Keratinocyte (primary cell): Measurements from ENCODE around the gene SIGLEC14.

ENCODE experiments used
- EZH2 ChIP-seq: IDR thresholded peaks from one replicate; pipeline ENCODE4 v1.6.1; 2012; ENCODE audit warnings: inconsistent platforms, mild to moderate bottlenecking, low read length, moderate library complexity
- TF ChIP-seq, protein P1 (sequence below), 3 experiments: IDR thresholded peaks in 1 of 3; conservative IDR thresholded peaks in 1 of 3; optimal IDR thresholded peaks in 1 of 3; 2 replicates in 2 of 3; 3 replicates in 1 of 3; pipeline versions ENCODE3 to v1.5.1; 2011; ENCODE audit warnings: low read length in 3 of 3, mild to moderate bottlenecking in 3 of 3, moderate library complexity in 2 of 3, control low read depth in 1 of 3, inconsistent platforms in 1 of 3; ENCODE audit not compliant: insufficient read depth in 2 of 3; ENCODE audit errors: extremely low read depth in 1 of 3

- TF ChIP-seq, protein P1, sequence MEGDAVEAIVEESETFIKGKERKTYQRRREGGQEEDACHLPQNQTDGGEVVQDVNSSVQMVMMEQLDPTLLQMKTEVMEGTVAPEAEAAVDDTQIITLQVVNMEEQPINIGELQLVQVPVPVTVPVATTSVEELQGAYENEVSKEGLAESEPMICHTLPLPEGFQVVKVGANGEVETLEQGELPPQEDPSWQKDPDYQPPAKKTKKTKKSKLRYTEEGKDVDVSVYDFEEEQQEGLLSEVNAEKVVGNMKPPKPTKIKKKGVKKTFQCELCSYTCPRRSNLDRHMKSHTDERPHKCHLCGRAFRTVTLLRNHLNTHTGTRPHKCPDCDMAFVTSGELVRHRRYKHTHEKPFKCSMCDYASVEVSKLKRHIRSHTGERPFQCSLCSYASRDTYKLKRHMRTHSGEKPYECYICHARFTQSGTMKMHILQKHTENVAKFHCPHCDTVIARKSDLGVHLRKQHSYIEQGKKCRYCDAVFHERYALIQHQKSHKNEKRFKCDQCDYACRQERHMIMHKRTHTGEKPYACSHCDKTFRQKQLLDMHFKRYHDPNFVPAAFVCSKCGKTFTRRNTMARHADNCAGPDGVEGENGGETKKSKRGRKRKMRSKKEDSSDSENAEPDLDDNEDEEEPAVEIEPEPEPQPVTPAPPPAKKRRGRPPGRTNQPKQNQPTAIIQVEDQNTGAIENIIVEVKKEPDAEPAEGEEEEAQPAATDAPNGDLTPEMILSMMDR (optimal IDR thresholded peaks at IDR 0.05 in 1 of 3, IDR thresholded peaks at IDR 0.05 in 1 of 3, conservative IDR thresholded peaks at IDR 0.05 in 1 of 3; ENCODE audit: extremely low read depth in 1 of 3, insufficient read depth in 2 of 3, low read length in 3 of 3) = no peak
- no peak for TF ChIP-seq EZH2
Observed at GRCh38 chr19:51695702-51696315, 49.2 kb upstream of the SIGLEC14 start.
